Measurements from ENCODE around the gene PPT1. TPM values are rescaled to one million over a fixed set of nuclear protein-coding genes. Genes with fewer than 3 reads are reported as not detected.

Gene PPT1
- total RNA-seq, 2 experiments from 2014 or later = 71.3 to 74.6 TPM

GRCh38 chr1:40027647-40028046 is 69.4 kb downstream of the PPT1 start:
- H3K27ac Mint-ChIP-seq = no peak overlapping the region
- H3K4me3 Mint-ChIP-seq = no peak overlapping the region
- peaks cover 11% of the 10 kb centered on the region for H3K4me1 Mint-ChIP-seq
- no peak for ATAC-seq (ENCODE audit: low read depth)
- H3K27me3 Mint-ChIP-seq = peaks cover 9% of the 10 kb centered on the region
- H3K36me3 Mint-ChIP-seq = no peaks in the 10 kb centered on the region
- POLR2A ChIA-PET = no interaction called here
- no peak for DNase-seq
- peaks cover 7% of the 10 kb centered on the region for H3K9me3 Mint-ChIP-seq

GRCh38 chr1:40024671-40025070 is 72.4 kb downstream of the PPT1 start:
- Mint-ChIP-seq H3K4me3 (no peak overlapping the region), H3K9me3 (peaks cover 7% of the 10 kb centered on the region), H3K36me3 (no peaks in the 10 kb centered on the region), H3K27ac (no peak overlapping the region), H3K27me3 (peaks cover 9% of the 10 kb centered on the region), H3K4me1 (peaks cover 2% of the 10 kb centered on the region)
- no peak for ATAC-seq (ENCODE audit: low read depth)
- POLR2A ChIA-PET = interaction anchor here (0.5 kb wide), 1 partner anchor 226 kb away, joined by 8 read pairs; no protein-coding TSS in a partner anchor
- DNase-seq = no peak

GRCh38 chr1:40023379-40023944 is 73.6 kb downstream of the PPT1 start:
- Mint-ChIP-seq H3K4me3 (no peak overlapping the region), H3K9me3 (peaks cover 7% of the 10 kb centered on the region)
- POLR2A ChIA-PET = no interaction called here

More at GRCh38 chr1:40023379-40023944, 73.6 kb downstream of the PPT1 start:
- Mint-ChIP-seq H3K36me3 (no peaks in the 10 kb centered on the region), H3K27me3 (peaks cover 9% of the 10 kb centered on the region), H3K4me1 (no peaks in the 10 kb centered on the region), H3K27ac (no peak overlapping the region)
- DNase-seq (no peak), ATAC-seq (ENCODE audit: low read depth) (no peak)

Other genes starting within 250 kb of the PPT1 start
- gene TRIT1, start 213.7 kb downstream of the PPT1 start, total RNA-seq = 10 to 100 TPM; 18.2 to 23.6 TPM
- under 1 TPM in 1 of 2 experiments, not detected in 1; 0.34 TPM for gene MYCL, start 195.3 kb downstream of the PPT1 start, total RNA-seq
- gene MFSD2A, start 142.1 kb downstream of the PPT1 start, total RNA-seq = 1 to 10 TPM; 1.9 to 2.7 TPM
- 100 to 1,000 TPM; 579 to 614 TPM for gene CAP1, start 56.5 kb downstream of the PPT1 start, total RNA-seq
- 10 to 100 TPM; 22.4 to 22.8 TPM for gene RLF, start 64.1 kb upstream of the PPT1 start, total RNA-seq
- not detected for gene TMCO2, start 150.7 kb upstream of the PPT1 start, total RNA-seq
- gene ZMPSTE24, start 161.0 kb upstream of the PPT1 start, total RNA-seq = 10 to 100 TPM; 20.6 to 21.2 TPM
- gene COL9A2, start 220.0 kb upstream of the PPT1 start, total RNA-seq = 1 to 10 TPM; 6.0 to 7.2 TPM